ENCODE data around the gene MASP2. TPM values are rescaled to one million over a fixed set of nuclear protein-coding genes. Genes with fewer than 3 reads are reported as not detected.
"Not testable (repeated sequence)": the region's sequence is repeated elsewhere in the genome, so short reads cannot be mapped to it uniquely, and the experiment has no call there.

The MASP2 gene
- total RNA-seq, 2 experiments from 2014 or later, result 0.17 to 0.31 TPM

GRCh38 chr1:10992864-10993263, 54.2 kb downstream of the MASP2 start:
- no peaks in the 10 kb centered on the region for H3K36me3 Mint-ChIP-seq (ENCODE audit: low read depth)
- no peak for DNase-seq
- H3K27ac Mint-ChIP-seq, result no peak overlapping the region
- no peak overlapping the region for H3K4me3 Mint-ChIP-seq
- H3K27me3 Mint-ChIP-seq (ENCODE audit: low read depth), result no peaks in the 10 kb centered on the region
- CTCF ChIA-PET, result no interaction called here
- H3K9me3 Mint-ChIP-seq, result no peaks in the 10 kb centered on the region
- H3K4me1 Mint-ChIP-seq (ENCODE audit: low read depth), result no peaks in the 10 kb centered on the region
- intact Hi-C loops (cut with micrococcal nuclease), result no loop called here

GRCh38 chr1:10992004-10992403, 55.0 kb downstream of the MASP2 start:
- DNase-seq, result not testable (repeated sequence)

GRCh38 chr1:10990828-10991227, 56.2 kb downstream of the MASP2 start:
- Mint-ChIP-seq H3K27me3 (ENCODE audit: low read depth) (no peaks in the 10 kb centered on the region), H3K36me3 (ENCODE audit: low read depth) (no peaks in the 10 kb centered on the region), H3K4me1 (ENCODE audit: low read depth) (peaks cover 2% of the 10 kb centered on the region), H3K4me3 (no peak overlapping the region), H3K9me3 (no peaks in the 10 kb centered on the region), H3K27ac (no peak overlapping the region)
- CTCF ChIA-PET, result no interaction called here
- intact Hi-C loops (cut with micrococcal nuclease), result no loop called here
- no peak for DNase-seq

More at GRCh38 chr1:10992004-10992403, 55.0 kb downstream of the MASP2 start:
- H3K4me1 Mint-ChIP-seq (ENCODE audit: low read depth); H3K27ac Mint-ChIP-seq; CTCF ChIA-PET; H3K9me3 Mint-ChIP-seq; H3K4me3 Mint-ChIP-seq; H3K27me3 Mint-ChIP-seq (ENCODE audit: low read depth); H3K36me3 Mint-ChIP-seq (ENCODE audit: low read depth); intact Hi-C loops (cut with micrococcal nuclease): not testable (repeated sequence)

GRCh38 chr1:10989920-10990516, 57.0 kb downstream of the MASP2 start:
- intact Hi-C loops (cut with micrococcal nuclease); DNase-seq; H3K27ac Mint-ChIP-seq; H3K9me3 Mint-ChIP-seq; H3K36me3 Mint-ChIP-seq (ENCODE audit: low read depth); H3K4me1 Mint-ChIP-seq (ENCODE audit: low read depth); H3K27me3 Mint-ChIP-seq (ENCODE audit: low read depth); H3K4me3 Mint-ChIP-seq: not testable (repeated sequence)
- CTCF ChIA-PET, result interaction anchor here (0.8 kb wide), 1 partner anchor 454 kb away, joined by 3 read pairs; no protein-coding TSS in a partner anchor

- no peaks in the 10 kb centered on the region for H3K27me3 Mint-ChIP-seq (ENCODE audit: low read depth)
- CTCF ChIA-PET, result interaction anchor here (0.6 kb wide), 1 partner anchor 361 kb away, joined by 3 read pairs; no protein-coding TSS in a partner anchor
- H3K27ac Mint-ChIP-seq, result no peak overlapping the region
- no peak overlapping the region for H3K4me3 Mint-ChIP-seq
- intact Hi-C loops (cut with micrococcal nuclease), result no loop called here
- no peaks in the 10 kb centered on the region for H3K9me3 Mint-ChIP-seq
- H3K4me1 Mint-ChIP-seq (ENCODE audit: low read depth), result peaks cover 6% of the 10 kb centered on the region
- no peaks in the 10 kb centered on the region for H3K36me3 Mint-ChIP-seq (ENCODE audit: low read depth)
- no peak for DNase-seq
Measured at GRCh38 chr1:10989095-10989494, 57.9 kb downstream of the MASP2 start.

GRCh38 chr1:10987840-10988417, 59.1 kb downstream of the MASP2 start:
- intact Hi-C loops (cut with micrococcal nuclease), result no loop called here
- CTCF ChIA-PET, result interaction anchor here (0.6 kb wide), 1 partner anchor 50 kb away, joined by 3 read pairs; no protein-coding TSS in a partner anchor
- Mint-ChIP-seq H3K4me3 (no peak overlapping the region), H3K4me1 (ENCODE audit: low read depth) (peaks cover 6% of the 10 kb centered on the region), H3K27ac (no peak overlapping the region), H3K9me3 (no peaks in the 10 kb centered on the region), H3K27me3 (ENCODE audit: low read depth) (peaks cover 3% of the 10 kb centered on the region), H3K36me3 (ENCODE audit: low read depth) (no peaks in the 10 kb centered on the region)
- no peak for DNase-seq

- H3K4me3 Mint-ChIP-seq, result no peak overlapping the region
- DNase-seq, result no peak
- peaks cover 6% of the 10 kb centered on the region for H3K4me1 Mint-ChIP-seq (ENCODE audit: low read depth)
- CTCF ChIA-PET, result no interaction called here
- no peaks in the 10 kb centered on the region for H3K9me3 Mint-ChIP-seq
- no peaks in the 10 kb centered on the region for H3K36me3 Mint-ChIP-seq (ENCODE audit: low read depth)
- intact Hi-C loops (cut with micrococcal nuclease), result no loop called here
- no peak overlapping the region for H3K27ac Mint-ChIP-seq
- peaks cover 3% of the 10 kb centered on the region for H3K27me3 Mint-ChIP-seq (ENCODE audit: low read depth)
Measured at GRCh38 chr1:10986525-10986890, 60.5 kb downstream of the MASP2 start.

- H3K27me3 Mint-ChIP-seq (ENCODE audit: low read depth), result peaks cover 16% of the 10 kb centered on the region
- CTCF ChIA-PET, result interaction anchor here (1.7 kb wide), 1 partner anchor 56 kb away, joined by 4 read pairs; no protein-coding TSS in a partner anchor
- intact Hi-C loops (cut with micrococcal nuclease), result no loop called here
Measured at GRCh38 chr1:10980841-10981727, 66.0 kb downstream of the MASP2 start.

GRCh38 chr1:10980094-10980577, 66.9 kb downstream of the MASP2 start:
- DNase-seq, result no peak
- no peaks in the 10 kb centered on the region for H3K36me3 Mint-ChIP-seq (ENCODE audit: low read depth)
- H3K4me1 Mint-ChIP-seq (ENCODE audit: low read depth), result no peaks in the 10 kb centered on the region
- no peak overlapping the region for H3K27ac Mint-ChIP-seq
- H3K4me3 Mint-ChIP-seq, result no peak overlapping the region
- intact Hi-C loops (cut with micrococcal nuclease), result no loop called here
- H3K27me3 Mint-ChIP-seq (ENCODE audit: low read depth), result peaks cover 16% of the 10 kb centered on the region
- no peaks in the 10 kb centered on the region for H3K9me3 Mint-ChIP-seq
- CTCF ChIA-PET, result interaction anchor here (1.7 kb wide), 1 partner anchor 57 kb away, joined by 4 read pairs; no protein-coding TSS in a partner anchor

More at GRCh38 chr1:10980841-10981727, 66.0 kb downstream of the MASP2 start:
- no peak overlapping the region for H3K27ac Mint-ChIP-seq
- H3K9me3 Mint-ChIP-seq, result no peaks in the 10 kb centered on the region
- no peak for DNase-seq
- peaks cover 6% of the 10 kb centered on the region for H3K4me1 Mint-ChIP-seq (ENCODE audit: low read depth)
- no peak overlapping the region for H3K4me3 Mint-ChIP-seq
- no peaks in the 10 kb centered on the region for H3K36me3 Mint-ChIP-seq (ENCODE audit: low read depth)

GRCh38 chr1:10979483-10979920, 67.5 kb downstream of the MASP2 start:
- CTCF ChIA-PET, result interaction anchor here (0.6 kb wide), 2 partner anchors 28 to 370 kb away, joined by 3 to 5 read pairs; no protein-coding TSS in a partner anchor
- intact Hi-C loops (cut with micrococcal nuclease), result no loop called here
- peaks cover 16% of the 10 kb centered on the region for H3K27me3 Mint-ChIP-seq (ENCODE audit: low read depth)
- no peaks in the 10 kb centered on the region for H3K36me3 Mint-ChIP-seq (ENCODE audit: low read depth)
- no peak for DNase-seq
- H3K4me3 Mint-ChIP-seq, result no peak overlapping the region
- no peaks in the 10 kb centered on the region for H3K4me1 Mint-ChIP-seq (ENCODE audit: low read depth)
- H3K27ac Mint-ChIP-seq, result no peak overlapping the region
- no peaks in the 10 kb centered on the region for H3K9me3 Mint-ChIP-seq

- CTCF ChIA-PET, result interaction anchor here (0.6 kb wide), 1 partner anchor 105 kb away, joined by 3 read pairs; no protein-coding TSS in a partner anchor
- intact Hi-C loops (cut with micrococcal nuclease), result no loop called here
- H3K36me3 Mint-ChIP-seq (ENCODE audit: low read depth), result no peaks in the 10 kb centered on the region
- H3K27ac Mint-ChIP-seq, result no peak overlapping the region
- peaks cover 16% of the 10 kb centered on the region for H3K27me3 Mint-ChIP-seq (ENCODE audit: low read depth)
- no peaks in the 10 kb centered on the region for H3K9me3 Mint-ChIP-seq
- H3K4me3 Mint-ChIP-seq, result no peak overlapping the region
- no peak for DNase-seq
- no peaks in the 10 kb centered on the region for H3K4me1 Mint-ChIP-seq (ENCODE audit: low read depth)
Measured at GRCh38 chr1:10978719-10979118, 68.3 kb downstream of the MASP2 start.
